K562 (cell line): ENCODE measurements around the gene MIER2. TPM values are rescaled to one million over a fixed set of nuclear protein-coding genes. Genes with fewer than 3 reads are reported as not detected.

Source experiments
- ATAC-seq: fragments of 200-7000 bp; cut with Tn5 transposase; 3 replicates; pipeline ENCODE4 v1.9.1; 2020; ENCODE audit warnings: moderate library complexity
- BruUV-seq: library from RNA; stranded (reverse); fragments of 400-500 nt; replicated peaks from 2 replicates; lab custom pipeline; 2021; lab: Mats Ljungman, UMichigan
- CTCF ChIA-PET: fragments of 300-600 bp; formaldehyde crosslinking; extraction: SDS; loops from one replicate; lab custom pipeline; 2021; ENCODE audit warnings: low intra/inter-chr PET ratio; lab: Yijun Ruan, JAX
- POLR2A ChIA-PET: fragments of 300-600, 350-650 bp; sonication (Branson Sonifier 250); formaldehyde crosslinking; extraction: SDS; loops from one replicate; lab custom pipeline; 2021; ENCODE audit warnings: antibody characterized with exemption, inconsistent platforms; lab: Yijun Ruan, JAX
- DNase-seq, 4 experiments: peaks; one replicate each; pipeline versions ENCODE4 v3.0.0 to v3.0.0-alpha.2; 2011 to 2018; ENCODE audit warnings: low spot score in 3 of 4, mixed read lengths in 3 of 4; ENCODE audit errors: extremely low read depth in 1 of 4
- FAIRE-seq: peaks from 2 replicates; lab custom pipeline; 2011; peaks lifted over from hg19 to GRCh38; lab: Jason Lieb, UNC
- H2AFZ ChIP-seq: 2 replicates; pipeline ENCODE4 v1.6.0; 2011; ENCODE audit warnings: low read depth, low read length, control low read depth, inconsistent platforms
- H3K27ac ChIP-seq: fragments of 200-600 bp; 3 replicates; pipeline ENCODE4 v1.8.0; 2011; ENCODE audit warnings: low read depth, mild to moderate bottlenecking, control low read depth, inconsistent platforms, low read length, moderate library complexity, mixed read lengths; ENCODE audit errors: extremely low read depth
- H3K27me3 ChIP-seq, 2 experiments: fragments of 300-600 bp in 1 of 2; 2 replicates in 1 of 2; 3 replicates in 1 of 2; pipeline versions ENCODE4 v1.6.0 to v1.8.0; 2011; ENCODE audit warnings: inconsistent platforms in 2 of 2, low read length in 2 of 2, mild to moderate bottlenecking in 1 of 2, mixed read lengths in 1 of 2, moderate library complexity in 1 of 2; ENCODE audit not compliant: control insufficient read depth in 2 of 2, insufficient read depth in 2 of 2
- H3K36me3 ChIP-seq: fragments of 300-600 bp; 3 replicates; pipeline ENCODE4 v1.8.0; 2011; ENCODE audit warnings: mild to moderate bottlenecking, low read length, inconsistent platforms; ENCODE audit not compliant: control insufficient read depth, insufficient read depth
- H3K4me1 ChIP-seq, 2 experiments: fragments of 200-600 bp in 1 of 2; replicated peaks in 1 of 2; 2 replicates in 1 of 2; 3 replicates in 1 of 2; pipeline versions ENCODE4 v1.5.1 to v1.8.0; 2011; ENCODE audit warnings: inconsistent platforms in 2 of 2, low read length in 2 of 2, mild to moderate bottlenecking in 1 of 2, mixed read lengths in 1 of 2, moderate library complexity in 1 of 2; ENCODE audit not compliant: control insufficient read depth in 2 of 2, insufficient read depth in 2 of 2
- H3K4me2 ChIP-seq: 2 replicates; pipeline ENCODE4 v1.6.1; 2011; ENCODE audit warnings: low read length, control low read depth, inconsistent platforms, mixed read lengths; ENCODE audit not compliant: insufficient read depth
- H3K4me3 ChIP-seq: fragments of 200-600 bp; sonication (generic), shearing (Covaris generic); 2 replicates; pipeline ENCODE4 v1.5.1; 2016; ENCODE audit warnings: control low read depth, inconsistent platforms
- H3K79me2 ChIP-seq: fragments of 200-600 bp; 3 replicates; pipeline ENCODE4 v1.8.0; 2011; ENCODE audit warnings: low read length, inconsistent platforms; ENCODE audit not compliant: control insufficient read depth, insufficient read depth
- H3K9ac ChIP-seq, 2 experiments: 2 replicates each; pipeline versions ENCODE4 v1.6.0 to v1.6.1; 2011; ENCODE audit warnings: low read depth in 2 of 2, low read length in 2 of 2, control low read depth in 1 of 2, inconsistent platforms in 1 of 2, mild to moderate bottlenecking in 1 of 2, mixed read lengths in 1 of 2; ENCODE audit not compliant: insufficient read depth in 1 of 2
- H3K9me1 ChIP-seq: one replicate; pipeline ENCODE4 v1.6.0; 2011; ENCODE audit warnings: inconsistent platforms, mild to moderate bottlenecking, low read length, moderate library complexity; ENCODE audit not compliant: control insufficient read depth, insufficient read depth
- H3K9me3 ChIP-seq: replicated peaks from 2 replicates; pipeline ENCODE4 v1.5.1; 2011; ENCODE audit warnings: low read depth, low read length, inconsistent platforms; ENCODE audit not compliant: control insufficient read depth, insufficient read depth
- H4K20me1 ChIP-seq: replicated peaks from 2 replicates; pipeline ENCODE4 v1.6.1; 2011; ENCODE audit warnings: low read length, inconsistent platforms, mixed read lengths; ENCODE audit not compliant: control insufficient read depth, insufficient read depth
- POU5F1 ChIP-seq: fragments of 150-350 bp; IDR thresholded peaks from 2 replicates; pipeline ENCODE4 v1.6.1; 2014; ENCODE audit warnings: borderline replicate concordance, low read length, low read depth, mild to moderate bottlenecking; ENCODE audit not compliant: partially characterized antibody
- RBFOX2 ChIP-seq: fragments of 200-400 bp; formaldehyde crosslinking; IDR thresholded peaks from 2 replicates; pipeline ENCODE4 v1.6.1; 2017; ENCODE audit warnings: low read depth, mild to moderate bottlenecking, low read length, moderate library complexity
- ZBED1 ChIP-seq: IDR thresholded peaks from 2 replicates; pipeline ENCODE4 v1.6.1; 2014
- ZBTB7A ChIP-seq: IDR thresholded peaks from 2 replicates; pipeline ENCODE4 v1.6.1; 2011; ENCODE audit warnings: low read depth, mild to moderate bottlenecking, low read length, moderate library complexity, borderline replicate concordance; ENCODE audit not compliant: control insufficient read depth
- WGBS: fragments of 100-300 bp; shearing (Covaris generic); methylation state at CpG from one replicate; pipeline ENCODE4 v1.1.6; 2016; ENCODE audit warnings: low coverage, mixed read lengths; ENCODE audit not compliant: insufficient coverage; ENCODE audit errors: missing lambda C conversion rate; 5-methylcytosine and 5-hydroxymethylcytosine counted together
- in situ Hi-C: fragments of 300-500 bp; cut with MboI; formaldehyde crosslinking; loops from 4 replicates; pipeline ENCODE4 v1.15.0; 2018; ENCODE audit warnings: inconsistent platforms, mixed read lengths
- intact Hi-C: fragments of 100-400 bp; cut with micrococcal nuclease; formaldehyde crosslinking; loops from 2 replicates; pipeline ENCODE4 v1.14.2; 2022
- polyA plus RNA-seq, 8 experiments: library from polyadenylated mRNA; depleted of rRNA in 4 of 8; stranded (reverse) in 5 of 8; unstranded in 3 of 8; fragments of >200 nt; fragmentation: Nextera tagmentation in 2 of 8; fragmentation: Illumina TruSeq in 1 of 8; extraction: Ambion mirVana in 2 of 8; extraction: Trizol in 1 of 8; gene quantifications; 2 replicates each; pipeline versions ENCODE4 v1.2.1 to v1.2.3, GENCODE V29; 2011 to 2014; ENCODE audit warnings: inconsistent platforms in 1 of 8, missing spikeins in 1 of 8
- total RNA-seq, 7 experiments: library from RNA; depleted of rRNA in 6 of 7; stranded (reverse); fragments of >200 nt in 6 of 7; fragmentation: Illumina TruSeq in 2 of 7; extraction: Trizol in 2 of 7; gene quantifications; 2 replicates each; pipeline versions ENCODE4 v1.2.1 to v1.2.3, GENCODE V29; 2011 to 2021; ENCODE audit warnings: low replicate concordance in 1 of 7

Gene MIER2
- total and polyA plus RNA-seq, 9 of the 15 experiments (the other 6 are each of a cell fraction or from before 2014, with no cell fraction given) = 0.46 to 34.7 (median 15.6) TPM

DNA sequence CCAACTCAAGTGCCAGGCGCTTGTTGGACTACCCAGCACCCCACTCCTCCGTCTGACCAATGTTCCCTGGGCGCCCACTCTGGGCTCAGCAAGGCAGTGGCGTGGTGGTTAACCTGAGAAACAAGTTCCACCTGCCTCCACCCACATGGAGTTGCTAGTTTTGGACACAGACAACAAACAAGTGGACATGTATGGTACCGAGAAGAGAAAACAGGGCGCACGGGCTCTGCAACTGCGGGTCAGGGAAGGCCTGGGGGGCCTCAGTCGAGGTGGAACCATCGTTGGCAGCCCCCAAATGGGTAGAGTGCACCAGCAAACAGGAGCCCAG lies 2.5 kb downstream of the MIER2 start:
- Histone ChIP-seq H3K9me3 (peaks cover 8% of the 10 kb centered on the region; the same call in 1 of the 2 replicates), H3K27me3 (no peaks in the 10 kb centered on the region), H3K4me1 (peaks cover 37 to 45% of the 10 kb centered on the region in 2 experiments; a peak in 4 of 5 replicates), H3K4me2 (peak overlapping the region; percentile 88), H3K4me3 (peak overlapping the region; percentile 80), H3K27ac (no peak overlapping the region; the same call in 2 of the 3 replicates), H3K9ac (peak overlapping the region; percentile 83 to 86), H3K36me3 (peaks cover 52% of the 10 kb centered on the region; the same call in 2 of the 3 replicates), H2AFZ (no peak overlapping the region), H3K9me1 (peaks cover 15% of the 10 kb centered on the region), H3K79me2 (peaks cover 67% of the 10 kb centered on the region), H4K20me1 (peaks cover 17% of the 10 kb centered on the region)
- 71% methylated on average over 10 of the region's 10 CpGs for WGBS
- in situ Hi-C loops (no loop called here), intact Hi-C loops (no loop called here)
- FAIRE-seq (no peak), ATAC-seq (no peak), DNase-seq (no peak)
- no TSS peak for BruUV-seq
- ChIA-PET POLR2A (interaction anchor here (0.7 to 1.1 kb wide), 3 partner anchors 17 to 32 kb away, joined by 3 read pairs; no protein-coding TSS in a partner anchor), CTCF (interaction anchor here (0.5 kb wide), 1 partner anchor 114 kb away, joined by 3 read pairs; no protein-coding TSS in a partner anchor)
- 0 out of 2 replicates have a peak, but pooled peaks have one; percentile 6 for TF ChIP-seq ZBTB7A
- no peak for TF ChIP-seq POU5F1
- peak; percentile 24; the same call in 1 of the 2 replicates for TF ChIP-seq RBFOX2
- no peak for TF ChIP-seq ZBED1
